BLaER1 (cell line): ENCODE measurements around the gene YJEFN3.

ENCODE experiments used
- H3K27ac ChIP-seq: shearing (Covaris generic); formaldehyde crosslinking; 2 replicates; pipeline ENCODE4 v1.8.1; 2022
- H3K27me3 ChIP-seq: shearing (Covaris generic); formaldehyde crosslinking; 2 replicates; pipeline ENCODE4 v1.8.1; 2022
- H3K36me3 ChIP-seq: shearing (Covaris generic); formaldehyde crosslinking; 2 replicates; pipeline ENCODE4 v1.8.1; 2022
- H3K4me1 ChIP-seq: shearing (Covaris generic); formaldehyde crosslinking; 2 replicates; pipeline ENCODE4 v1.8.1; 2022
- H3K4me2 ChIP-seq: shearing (Covaris generic); formaldehyde crosslinking; 2 replicates; pipeline ENCODE4 v1.8.1; 2022
- H3K4me3 ChIP-seq: shearing (Covaris generic); formaldehyde crosslinking; 2 replicates; pipeline ENCODE4 v1.8.1; 2022
- H3K9ac ChIP-seq: shearing (Covaris generic); formaldehyde crosslinking; 2 replicates; pipeline ENCODE4 v1.8.1; 2022
- H3K9me3 ChIP-seq: shearing (Covaris generic); formaldehyde crosslinking; 2 replicates; pipeline ENCODE4 v1.8.1; 2022
- H4K20me1 ChIP-seq: shearing (Covaris generic); formaldehyde crosslinking; 2 replicates; pipeline ENCODE4 v1.8.1; 2022
- Cebpa-rat ChIP-seq: shearing (Covaris generic); IDR thresholded peaks from 2 replicates; pipeline ENCODE4 v1.8.1; 2022

Gene YJEFN3

DNA sequence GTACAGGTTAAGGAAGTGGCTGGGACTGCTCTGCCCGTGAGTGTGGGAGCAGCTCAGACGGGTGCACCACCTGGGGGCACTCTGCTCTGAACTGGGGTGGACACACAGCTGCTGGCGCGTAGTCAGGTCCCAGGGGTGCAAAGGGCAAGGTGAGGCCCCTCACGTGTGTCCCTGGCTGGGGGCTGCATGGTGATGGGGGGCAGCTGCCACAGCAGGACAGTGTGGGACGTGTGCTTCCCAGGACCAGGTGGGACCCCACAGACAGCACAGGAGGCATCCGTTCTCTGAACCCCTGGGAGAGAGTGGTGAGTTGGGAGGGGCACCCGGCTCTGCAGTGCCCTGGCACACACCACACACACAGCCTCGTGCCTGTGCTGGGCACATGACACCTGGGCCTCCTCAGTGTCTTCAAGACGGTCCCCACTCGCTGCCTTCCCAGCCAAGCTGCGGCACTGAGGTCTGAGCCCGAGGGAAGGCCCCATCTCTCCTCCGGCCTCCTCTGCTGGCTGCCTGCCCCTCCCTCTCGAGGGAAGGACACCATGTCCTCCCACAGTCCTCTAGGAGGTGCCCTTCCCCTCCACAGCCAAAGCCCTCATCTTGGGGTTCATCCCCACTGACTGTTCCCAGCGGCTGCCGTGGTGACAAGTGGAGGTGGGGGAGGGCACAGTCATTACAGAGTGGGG lies 34.1 kb downstream of the YJEFN3 start:
- Histone ChIP-seq H4K20me1 (no peaks in the 10 kb centered on the region), H3K4me2 (no peak overlapping the region), H3K27ac (no peak overlapping the region), H3K27me3 (no peaks in the 10 kb centered on the region), H3K4me1 (peaks cover 25% of the 10 kb centered on the region), H3K4me3 (no peak overlapping the region), H3K36me3 (peaks cover 23% of the 10 kb centered on the region), H3K9me3 (peaks cover 4% of the 10 kb centered on the region), H3K9ac (no peak overlapping the region)
- TF ChIP-seq Cebpa-rat: no peak

DNA sequence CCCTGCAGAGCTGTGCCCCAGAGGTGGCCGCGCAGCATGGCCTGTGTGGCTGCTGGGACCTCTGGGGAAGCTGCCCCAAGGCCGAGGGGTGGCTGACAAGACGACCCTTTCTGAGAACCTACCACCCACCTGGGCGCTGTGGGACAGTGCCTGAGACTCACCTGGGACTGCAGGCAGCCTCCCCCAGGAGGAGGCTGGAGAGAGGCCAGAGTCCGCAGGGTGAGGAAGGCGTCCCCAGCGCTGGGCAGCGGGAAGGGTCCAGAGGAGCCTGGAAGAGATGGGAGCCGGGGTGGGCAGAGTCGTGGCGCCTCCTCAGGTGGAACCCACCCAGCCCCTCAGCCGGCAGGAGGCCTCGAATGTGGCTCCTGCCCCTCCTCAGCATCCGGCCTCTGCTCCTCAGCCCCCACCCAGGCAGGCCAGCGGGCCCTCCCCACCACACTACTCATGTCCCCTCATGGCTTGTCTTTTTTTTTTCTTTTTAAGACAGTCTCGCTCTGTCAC lies 34.7 kb downstream of the YJEFN3 start:
- no peak overlapping the region for H3K4me2 ChIP-seq
- H3K36me3 ChIP-seq: peaks cover 25% of the 10 kb centered on the region
- peaks cover 19% of the 10 kb centered on the region for H3K4me1 ChIP-seq
- no peaks in the 10 kb centered on the region for H4K20me1 ChIP-seq
- no peak overlapping the region for H3K4me3 ChIP-seq
- H3K27ac ChIP-seq: no peak overlapping the region
- peaks cover 9% of the 10 kb centered on the region for H3K9me3 ChIP-seq
- H3K27me3 ChIP-seq: no peaks in the 10 kb centered on the region
- no peak for TF ChIP-seq Cebpa-rat
- H3K9ac ChIP-seq: no peak overlapping the region

- Histone ChIP-seq H4K20me1 (no peaks in the 10 kb centered on the region), H3K27me3 (no peaks in the 10 kb centered on the region), H3K4me2 (no peak overlapping the region), H3K27ac (no peak overlapping the region), H3K9ac (no peak overlapping the region), H3K4me3 (no peak overlapping the region), H3K36me3 (peaks cover 43% of the 10 kb centered on the region), H3K9me3 (peaks cover 20% of the 10 kb centered on the region), H3K4me1 (peaks cover 16% of the 10 kb centered on the region)
- TF ChIP-seq Cebpa-rat: no peak
Observed at GRCh38 chr19:19566306-19566705, 37.6 kb downstream of the YJEFN3 start.

DNA sequence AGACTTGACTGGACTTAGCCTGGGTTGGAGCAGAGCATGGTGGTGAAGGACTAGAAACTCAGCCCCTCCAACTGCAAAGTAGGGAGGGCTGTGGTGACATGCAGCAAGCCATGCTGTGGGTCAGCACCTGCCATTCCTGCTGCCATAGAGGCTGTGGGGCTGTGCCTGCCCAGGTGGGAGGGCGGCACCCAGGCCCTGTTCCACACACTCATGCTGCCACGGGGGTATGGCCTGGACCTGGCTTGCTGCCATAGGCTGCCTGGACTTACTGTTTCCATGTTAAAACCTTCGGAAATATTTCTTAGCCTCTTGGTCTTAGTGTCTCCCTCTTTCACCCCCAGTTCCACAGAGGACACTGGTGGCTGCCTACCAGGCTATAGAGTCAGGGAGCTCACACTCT lies 38.7 kb downstream of the YJEFN3 start:
- Histone ChIP-seq H3K36me3 (peaks cover 43% of the 10 kb centered on the region), H3K4me3 (no peak overlapping the region), H3K9me3 (peaks cover 20% of the 10 kb centered on the region), H3K27ac (no peak overlapping the region), H3K27me3 (no peaks in the 10 kb centered on the region), H3K4me1 (peaks cover 16% of the 10 kb centered on the region), H3K9ac (no peak overlapping the region), H4K20me1 (no peaks in the 10 kb centered on the region), H3K4me2 (no peak overlapping the region)
- TF ChIP-seq Cebpa-rat: no peak

- TF ChIP-seq Cebpa-rat: no peak
- Histone ChIP-seq H3K9me3 (peaks cover 20% of the 10 kb centered on the region), H3K9ac (no peak overlapping the region), H4K20me1 (no peaks in the 10 kb centered on the region), H3K27ac (no peak overlapping the region), H3K36me3 (peaks cover 38% of the 10 kb centered on the region), H3K4me3 (no peak overlapping the region), H3K4me2 (no peak overlapping the region), H3K27me3 (no peaks in the 10 kb centered on the region), H3K4me1 (peaks cover 16% of the 10 kb centered on the region)
Observed at GRCh38 chr19:19568802-19569756, 40.4 kb downstream of the YJEFN3 start.

DNA sequence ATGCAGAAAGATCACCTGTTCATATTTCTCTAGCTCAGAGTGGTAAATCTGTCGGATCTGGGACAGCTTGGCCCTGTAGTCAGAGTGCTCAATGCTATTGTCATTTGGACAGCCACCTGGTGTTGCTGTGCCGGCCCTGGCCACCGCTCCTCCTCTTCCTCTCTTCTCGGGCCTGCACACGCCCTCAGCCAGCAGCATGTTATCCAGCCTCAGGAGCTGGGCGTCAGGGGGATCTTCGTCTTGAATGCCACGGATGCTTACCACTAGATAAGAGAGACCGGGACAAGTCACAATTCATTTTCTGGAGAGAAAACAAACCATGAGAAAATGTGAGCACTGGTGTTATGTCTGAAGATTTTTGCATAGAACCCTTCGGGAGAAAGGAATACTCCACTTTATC lies 41.9 kb downstream of the YJEFN3 start:
- peaks cover 20% of the 10 kb centered on the region for H3K9me3 ChIP-seq
- no peak overlapping the region for H3K4me3 ChIP-seq
- TF ChIP-seq Cebpa-rat: no peak
- no peak overlapping the region for H3K4me2 ChIP-seq
- H3K9ac ChIP-seq: no peak overlapping the region
- peaks cover 16% of the 10 kb centered on the region for H3K4me1 ChIP-seq
- H3K27me3 ChIP-seq: no peaks in the 10 kb centered on the region
- H4K20me1 ChIP-seq: no peaks in the 10 kb centered on the region
- H3K27ac ChIP-seq: no peak overlapping the region
- peaks cover 27% of the 10 kb centered on the region for H3K36me3 ChIP-seq

- no peaks in the 10 kb centered on the region for H4K20me1 ChIP-seq
- no peak overlapping the region for H3K27ac ChIP-seq
- H3K4me1 ChIP-seq: peaks cover 16% of the 10 kb centered on the region
- no peak overlapping the region for H3K4me2 ChIP-seq
- no peak overlapping the region for H3K4me3 ChIP-seq
- no peak for TF ChIP-seq Cebpa-rat
- no peak overlapping the region for H3K9ac ChIP-seq
- H3K27me3 ChIP-seq: no peaks in the 10 kb centered on the region
- H3K9me3 ChIP-seq: peaks cover 20% of the 10 kb centered on the region
- peaks cover 27% of the 10 kb centered on the region for H3K36me3 ChIP-seq
Observed at GRCh38 chr19:19571071-19571786, 42.5 kb downstream of the YJEFN3 start.

GRCh38 chr19:19575411-19575810 lies 46.7 kb downstream of the YJEFN3 start:
- no peak overlapping the region for H3K4me3 ChIP-seq
- H3K4me1 ChIP-seq: peaks cover 3% of the 10 kb centered on the region
- no peak overlapping the region for H3K4me2 ChIP-seq
- no peak for TF ChIP-seq Cebpa-rat
- H3K36me3 ChIP-seq: no peaks in the 10 kb centered on the region
- H3K9ac ChIP-seq: no peak overlapping the region
- no peak overlapping the region for H3K27ac ChIP-seq
- no peaks in the 10 kb centered on the region for H3K27me3 ChIP-seq
- no peaks in the 10 kb centered on the region for H4K20me1 ChIP-seq
- no peaks in the 10 kb centered on the region for H3K9me3 ChIP-seq

DNA sequence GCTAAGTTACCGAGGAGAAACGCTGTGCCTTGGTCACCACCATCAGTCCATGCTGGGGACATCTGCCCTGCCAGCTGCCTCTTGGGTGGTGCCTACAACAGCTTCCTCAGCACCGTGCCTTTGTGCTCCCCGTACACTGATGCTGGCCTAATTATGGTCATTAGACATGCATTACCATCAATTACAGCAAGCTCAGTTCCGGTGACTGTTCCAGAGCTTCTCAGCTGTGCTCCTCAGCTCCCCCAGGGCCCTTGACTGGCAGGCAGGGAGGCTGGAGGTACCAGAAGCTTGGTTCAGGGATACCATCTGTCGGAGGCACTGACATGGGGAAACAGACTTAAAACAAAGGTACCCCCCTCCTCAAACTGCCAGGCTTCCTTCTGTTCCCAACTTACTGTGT lies 49.5 kb downstream of the YJEFN3 start:
- Histone ChIP-seq H4K20me1 (no peaks in the 10 kb centered on the region), H3K9me3 (no peaks in the 10 kb centered on the region), H3K27ac (no peak overlapping the region), H3K4me3 (no peak overlapping the region), H3K4me1 (no peaks in the 10 kb centered on the region), H3K4me2 (no peak overlapping the region), H3K36me3 (no peaks in the 10 kb centered on the region), H3K27me3 (no peaks in the 10 kb centered on the region), H3K9ac (no peak overlapping the region)
- TF ChIP-seq Cebpa-rat: no peak
